ENCODE results near the gene KDM5B.
A peak's percentile ranks its signal among the peaks of the same experiment; 100 is the strongest.
"Not testable (repeated sequence)": the region's sequence is repeated elsewhere in the genome, so short reads cannot be mapped to it uniquely, and the experiment has no call there.

KDM5B gene

GRCh38 chr1:202812176-202813026 is 4.2 kb upstream of the KDM5B start:
- no peak for DNase-seq

DNA sequence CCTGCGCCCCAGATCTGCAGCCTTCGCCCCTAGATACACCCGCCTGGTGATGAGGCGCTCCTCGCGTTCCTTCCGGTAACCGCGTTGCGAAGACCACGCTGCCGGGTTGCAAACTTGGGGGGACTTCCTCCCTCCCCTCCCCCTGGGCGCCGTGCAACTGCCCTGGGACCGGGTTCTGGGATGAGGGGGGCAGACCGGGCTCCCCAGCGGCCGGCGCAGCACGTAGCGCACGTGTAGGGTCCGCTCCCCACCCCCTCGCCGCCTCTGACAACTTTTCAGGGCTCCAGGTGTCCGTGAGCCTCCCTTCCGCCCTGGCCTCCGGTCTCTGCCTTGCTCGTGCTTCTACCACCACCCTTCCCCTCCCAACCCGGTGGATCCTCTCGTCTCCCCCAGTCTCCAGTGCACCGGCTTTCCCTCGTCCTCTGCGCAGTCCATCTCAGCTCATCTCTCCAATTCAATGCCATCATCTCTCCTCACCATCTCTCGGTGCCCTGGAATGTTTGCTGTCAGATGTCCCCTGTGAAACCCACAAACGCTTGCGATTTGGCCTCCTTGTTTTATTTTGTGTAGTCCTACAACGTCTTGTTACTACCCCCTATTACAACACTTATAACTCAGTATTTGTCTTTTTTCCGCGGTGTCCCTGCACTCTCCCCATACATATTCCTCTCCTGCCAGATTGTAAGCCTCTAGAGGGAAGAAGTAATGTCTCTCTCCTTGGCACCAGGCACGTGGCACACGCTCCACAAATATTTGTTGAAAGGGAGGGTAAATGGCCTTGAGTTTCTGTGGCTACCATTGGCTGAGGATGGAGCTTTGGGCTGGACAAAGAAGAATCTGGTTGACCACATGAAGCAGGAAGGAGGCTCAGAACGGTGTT is 3.3 kb upstream of the KDM5B start:
- no peak for DNase-seq

GRCh38 chr1:202810615-202811295 is 2.5 kb upstream of the KDM5B start, which contains the start of gene PCAT6:
Gene PCAT6, plus strand, starts transcription at chr1:202810954.
- DNase-seq = peak; percentile 91

- no peak for DNase-seq
These were observed 2.0 kb upstream of the KDM5B start for GRCh38 chr1:202810193-202810614.

- no peak for DNase-seq
These were observed 1.5 kb upstream of the KDM5B start for GRCh38 chr1:202809597-202810159.

DNA sequence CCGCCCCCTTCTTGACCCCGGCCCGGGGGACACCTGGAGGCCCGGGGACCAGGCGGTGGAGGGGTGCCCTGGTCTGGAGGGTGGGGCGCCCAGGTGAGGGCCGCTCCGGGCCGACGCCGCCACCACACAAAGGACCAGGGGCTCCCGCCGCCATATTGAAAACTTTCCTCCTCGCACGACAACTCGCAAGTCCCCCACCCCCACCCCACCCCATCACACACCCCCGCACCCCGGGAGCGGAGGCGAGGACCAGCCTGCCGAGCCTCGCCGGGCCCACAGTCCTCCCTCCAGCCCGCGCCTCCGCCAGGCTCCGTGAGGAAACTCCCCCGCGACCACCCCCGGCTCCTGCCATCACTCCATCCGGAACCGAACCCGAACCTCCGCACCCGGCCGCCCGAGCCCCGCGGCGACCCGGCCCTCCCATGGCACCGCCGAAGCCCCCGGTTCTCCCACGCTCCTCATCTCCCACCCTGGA is 733 bp downstream of the KDM5B start:
- peak; percentile 49 for DNase-seq

DNA sequence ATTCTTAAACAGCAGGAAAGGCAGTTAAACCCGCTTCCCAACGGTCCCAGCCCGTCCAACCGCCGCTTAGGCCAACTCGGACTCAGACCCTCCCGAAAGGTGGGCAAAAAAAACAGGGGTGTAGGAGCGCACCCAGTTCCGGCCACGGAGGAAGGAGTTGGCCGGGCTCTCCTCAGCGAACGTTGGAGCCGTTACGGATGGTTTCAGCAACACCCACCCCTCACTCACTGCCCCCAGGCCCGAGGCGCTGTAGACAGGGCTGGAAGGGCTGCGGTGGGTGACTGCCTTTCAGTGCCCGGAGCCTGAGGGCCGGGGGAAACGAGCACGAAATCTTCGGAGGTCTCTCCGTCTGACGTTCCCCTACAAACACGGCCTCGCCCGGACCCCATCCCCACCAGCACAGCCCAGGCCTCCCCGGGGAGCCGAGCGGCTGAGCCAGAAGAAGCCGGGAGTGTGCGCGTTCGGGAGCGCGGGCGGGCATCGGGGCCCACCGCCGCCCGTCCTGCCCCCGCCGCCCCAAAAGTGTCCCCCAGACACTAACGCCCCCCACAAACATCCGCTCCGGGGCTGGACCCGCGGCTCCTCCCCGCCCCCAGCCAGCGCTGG is 1.3 kb downstream of the KDM5B start:
- DNase-seq = peak; percentile 11

DNA sequence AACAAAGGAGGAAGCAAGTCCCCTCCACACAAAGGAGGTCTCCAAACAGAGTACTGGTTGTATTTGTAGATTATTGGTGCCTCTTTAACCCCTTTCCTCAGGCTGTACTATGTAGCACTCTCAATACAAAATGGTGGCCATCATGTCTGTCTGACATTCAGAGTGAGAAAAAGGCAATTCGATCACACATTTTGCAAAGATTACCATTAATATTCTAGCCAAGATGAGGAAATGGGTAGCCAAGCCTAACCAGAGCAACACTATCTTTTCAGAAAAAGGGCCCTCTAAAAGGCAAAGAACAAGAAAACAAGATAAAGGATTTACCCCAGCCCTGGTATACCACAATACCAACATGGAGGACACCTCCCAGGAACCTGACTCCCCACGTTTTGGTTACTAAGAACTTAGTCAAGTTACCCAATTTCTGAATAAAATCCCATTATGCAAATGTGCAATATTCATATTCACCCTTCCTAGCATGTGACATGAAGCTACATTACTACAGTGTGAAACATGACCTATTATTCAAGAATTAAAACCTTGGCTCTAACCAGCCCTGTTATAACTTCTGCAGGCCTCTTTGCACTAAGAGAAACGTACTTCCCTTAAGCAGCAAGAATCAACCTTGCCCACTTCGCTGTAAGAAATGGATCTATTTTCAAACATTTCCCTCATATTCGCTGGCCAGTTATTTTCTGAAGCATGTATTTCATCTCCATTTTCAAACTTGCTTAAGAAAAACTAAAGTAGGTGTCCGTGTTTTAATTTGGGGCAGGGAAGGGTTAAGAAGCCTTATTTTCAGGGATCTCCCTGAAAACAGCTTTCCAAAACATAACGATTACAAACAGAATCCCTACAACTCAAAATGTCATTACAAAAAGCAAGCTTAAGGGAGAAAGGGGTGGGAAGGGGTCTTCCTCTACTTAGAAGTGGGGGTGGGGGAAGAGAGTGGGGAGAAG is 2.1 kb downstream of the KDM5B start:
- DNase-seq = no peak

DNA sequence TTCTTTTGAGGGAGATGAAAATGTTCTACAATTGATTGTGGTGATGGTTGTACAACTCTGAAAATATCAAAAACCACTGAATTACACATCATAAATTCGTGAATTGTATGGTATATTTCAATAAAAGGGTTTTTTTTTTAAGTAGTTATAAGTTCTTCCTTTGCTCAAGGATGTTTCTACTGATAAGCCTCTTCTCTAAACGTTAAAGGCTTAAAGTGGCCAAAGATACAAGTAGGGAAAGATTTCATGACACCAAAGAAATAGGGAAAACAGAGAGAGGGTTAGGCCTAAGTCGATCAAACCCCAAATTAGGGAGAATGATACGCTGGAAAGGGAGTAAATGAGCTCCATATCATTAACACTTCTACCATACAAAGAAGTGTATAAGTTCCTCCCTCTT is 4.1 kb downstream of the KDM5B start:
- no peak for DNase-seq

DNA sequence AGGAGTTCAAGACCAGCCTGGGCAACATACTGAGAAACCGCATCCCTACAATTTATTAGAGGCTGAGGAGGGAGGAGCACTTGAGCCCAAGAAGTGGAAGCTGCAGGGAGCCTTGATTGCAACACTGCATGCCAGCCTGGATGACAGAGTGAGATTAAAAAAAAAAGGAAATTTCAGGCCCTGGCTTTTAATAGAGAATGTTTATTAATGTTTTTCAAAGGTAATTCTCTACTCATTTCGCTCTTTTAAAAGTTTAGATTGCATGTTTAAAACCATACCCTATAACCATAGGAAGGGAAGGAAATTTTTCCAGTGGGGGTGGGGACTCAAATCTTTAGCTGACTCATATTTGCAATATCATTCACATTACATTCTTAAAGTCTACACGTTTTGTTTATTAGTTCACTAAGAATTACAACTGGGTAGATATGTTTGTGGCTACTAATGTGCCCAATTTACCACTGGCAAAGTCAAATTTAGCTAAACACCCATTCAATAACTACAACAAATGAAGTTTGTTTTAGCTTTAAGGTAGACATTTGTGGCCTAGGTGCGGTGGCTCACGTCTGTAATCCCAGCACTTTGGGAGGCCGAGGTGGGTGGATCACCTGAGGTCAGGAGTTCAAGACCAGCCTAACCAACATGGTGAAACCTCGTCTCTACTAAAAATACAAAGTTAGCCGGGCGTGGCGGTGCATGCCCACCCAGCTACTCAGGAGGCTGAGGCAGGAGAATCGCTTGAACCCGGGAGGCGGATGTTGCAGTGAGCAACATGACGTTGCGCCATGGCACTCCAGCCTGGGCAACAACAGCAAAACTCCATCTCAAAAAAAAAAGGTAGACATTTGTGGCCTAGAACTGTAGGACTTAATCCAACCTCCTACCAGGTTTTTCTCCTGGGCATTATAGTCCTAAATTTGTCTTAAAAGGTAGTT is 5.0 kb downstream of the KDM5B start:
- no peak for DNase-seq

DNA sequence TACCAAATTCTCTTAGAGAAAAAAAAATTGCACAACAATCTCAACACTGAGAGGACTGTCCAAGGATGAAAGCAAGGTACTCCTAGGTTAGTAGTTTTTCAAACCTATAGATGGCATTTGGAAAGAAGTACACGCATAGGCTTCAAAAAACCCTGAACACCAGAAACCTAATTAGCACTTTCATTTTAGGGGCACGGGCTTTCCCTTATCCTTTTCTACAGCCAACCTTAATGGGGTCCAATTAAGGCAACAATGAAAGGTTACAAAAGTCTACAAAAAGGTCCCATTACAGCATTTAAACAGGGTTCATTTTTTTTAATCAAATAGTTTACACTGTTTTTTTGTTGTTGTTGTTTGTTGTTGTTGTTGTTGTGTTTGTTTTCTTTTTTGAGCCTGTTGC is 6.2 kb downstream of the KDM5B start:
- no peak for DNase-seq

DNA sequence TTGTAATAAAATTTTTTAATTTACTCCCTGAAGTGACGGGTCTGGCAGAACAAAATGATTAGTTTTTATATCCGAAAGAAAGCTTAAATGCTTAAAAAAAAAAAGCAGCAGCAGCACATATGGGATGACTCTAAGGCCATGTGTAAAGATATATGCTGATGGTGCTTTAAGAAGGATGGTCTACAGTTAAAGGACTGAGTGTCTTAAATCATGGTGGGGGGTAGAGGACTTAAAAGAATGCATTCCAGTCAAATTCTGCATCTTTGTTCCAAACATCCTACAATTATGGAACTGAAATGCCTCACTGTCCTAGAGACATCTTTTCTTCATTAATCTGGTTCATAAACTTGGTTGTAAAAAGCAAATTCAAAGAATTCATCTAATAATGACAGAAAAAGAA is 7.0 kb downstream of the KDM5B start:
- no peak for DNase-seq

DNA sequence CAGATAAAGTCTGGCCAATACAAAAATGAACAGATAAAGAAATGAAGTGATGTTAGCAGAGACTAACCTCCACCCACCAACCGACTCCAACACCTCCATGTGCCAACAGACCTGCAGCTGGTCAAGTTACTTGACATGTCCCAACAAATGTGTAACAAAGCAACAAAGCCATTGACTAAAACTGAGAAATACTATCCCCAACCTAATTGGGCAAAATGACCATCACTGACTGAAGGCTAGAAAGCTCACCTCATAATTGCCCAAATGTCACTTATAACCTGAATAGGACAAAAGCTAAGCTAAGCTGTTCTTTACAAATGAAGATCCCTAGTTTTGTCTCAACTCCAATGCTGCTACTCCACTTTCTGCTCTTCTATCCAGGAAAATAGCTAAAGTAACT is 7.5 kb downstream of the KDM5B start:
- no peak for DNase-seq

- no peak for DNase-seq
These were observed 9.4 kb downstream of the KDM5B start for GRCh38 chr1:202798792-202799331.

GRCh38 chr1:202798260-202798659 is 10.0 kb downstream of the KDM5B start:
- no peak for DNase-seq

DNA sequence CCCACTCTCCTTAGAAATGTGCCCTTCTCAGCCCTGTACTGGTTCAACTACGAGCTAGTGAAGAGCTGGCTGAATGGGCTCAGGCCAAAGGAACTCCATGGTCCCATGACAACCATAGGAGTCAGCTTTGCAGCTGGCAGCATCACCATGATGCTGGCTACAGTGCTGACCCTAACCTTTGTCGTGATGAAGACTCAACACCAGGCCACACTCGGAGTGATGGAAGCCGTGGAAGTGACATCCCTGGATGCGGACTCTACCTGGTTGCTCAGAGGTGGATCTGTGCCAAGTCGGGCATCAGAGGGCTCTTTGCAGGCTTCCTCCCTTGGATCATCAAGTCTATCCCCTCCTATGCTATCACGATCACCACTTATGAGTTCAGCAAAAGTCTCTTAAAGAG is 11.6 kb downstream of the KDM5B start:
- DNase-seq = no peak

GRCh38 chr1:202794931-202795330 is 13.3 kb downstream of the KDM5B start:
- DNase-seq = not testable (repeated sequence)

GRCh38 chr1:202794051-202794740 is 14.0 kb downstream of the KDM5B start:
- DNase-seq = no peak

All from NCI-H2171 (cell line).